Mesodermal cell (in vitro differentiated cells): ENCODE data around the gene EVA1C. TPM values are rescaled to one million over a fixed set of nuclear protein-coding genes. Genes with fewer than 3 reads are reported as not detected.
A peak's percentile ranks its signal among the peaks of the same experiment; 100 is the strongest.
"Not testable (repeated sequence)": the region's sequence is repeated elsewhere in the genome, so short reads cannot be mapped to it uniquely, and the experiment has no call there.

Experiments
- H3K27ac ChIP-seq: 2 replicates; pipeline ENCODE4 v1.7.0; 2013; ENCODE audit warnings: mild to moderate bottlenecking, low read depth, low read length, moderate library complexity; ENCODE audit not compliant: severe bottlenecking
- H3K36me3 ChIP-seq: 2 replicates; pipeline ENCODE4 v1.7.1; 2013; ENCODE audit warnings: mild to moderate bottlenecking, low read length, moderate library complexity; ENCODE audit not compliant: control insufficient read depth, insufficient read depth
- H3K4me1 ChIP-seq: one replicate; pipeline ENCODE4 v1.7.1; 2013; ENCODE audit warnings: mild to moderate bottlenecking, low read length; ENCODE audit not compliant: insufficient read depth, control insufficient read depth, poor library complexity, severe bottlenecking
- H3K4me3 ChIP-seq: 2 replicates; pipeline ENCODE4 v1.7.0; 2013; ENCODE audit warnings: low read length, control low read depth, mild to moderate bottlenecking; ENCODE audit not compliant: insufficient read depth, poor library complexity, severe bottlenecking; ENCODE audit errors: extremely low read depth
- H3K9me3 ChIP-seq: 2 replicates; pipeline ENCODE4 v1.7.1; 2013; ENCODE audit warnings: mild to moderate bottlenecking, low read length, moderate library complexity; ENCODE audit not compliant: control insufficient read depth
- WGBS, 2 experiments: methylation state at CpG; one replicate each; pipeline ENCODE4 v1.1.5; 2013; ENCODE audit warnings: missing lambda C conversion rate in 2 of 2; ENCODE audit not compliant: insufficient coverage in 2 of 2; 5-methylcytosine and 5-hydroxymethylcytosine counted together
- polyA plus RNA-seq, 2 experiments: library from polyadenylated mRNA; stranded (reverse); fragments of 50-300 nt; gene quantifications; one replicate each; pipeline ENCODE4 v1.2.3, GENCODE V29; 2013

EVA1C gene, protein sequence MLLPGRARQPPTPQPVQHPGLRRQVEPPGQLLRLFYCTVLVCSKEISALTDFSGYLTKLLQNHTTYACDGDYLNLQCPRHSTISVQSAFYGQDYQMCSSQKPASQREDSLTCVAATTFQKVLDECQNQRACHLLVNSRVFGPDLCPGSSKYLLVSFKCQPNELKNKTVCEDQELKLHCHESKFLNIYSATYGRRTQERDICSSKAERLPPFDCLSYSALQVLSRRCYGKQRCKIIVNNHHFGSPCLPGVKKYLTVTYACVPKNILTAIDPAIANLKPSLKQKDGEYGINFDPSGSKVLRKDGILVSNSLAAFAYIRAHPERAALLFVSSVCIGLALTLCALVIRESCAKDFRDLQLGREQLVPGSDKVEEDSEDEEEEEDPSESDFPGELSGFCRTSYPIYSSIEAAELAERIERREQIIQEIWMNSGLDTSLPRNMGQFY
- polyA plus RNA-seq (2013, experiment 1 of 2), result not detected
- 0.51 TPM for polyA plus RNA-seq (2013, experiment 2 of 2)

DNA sequence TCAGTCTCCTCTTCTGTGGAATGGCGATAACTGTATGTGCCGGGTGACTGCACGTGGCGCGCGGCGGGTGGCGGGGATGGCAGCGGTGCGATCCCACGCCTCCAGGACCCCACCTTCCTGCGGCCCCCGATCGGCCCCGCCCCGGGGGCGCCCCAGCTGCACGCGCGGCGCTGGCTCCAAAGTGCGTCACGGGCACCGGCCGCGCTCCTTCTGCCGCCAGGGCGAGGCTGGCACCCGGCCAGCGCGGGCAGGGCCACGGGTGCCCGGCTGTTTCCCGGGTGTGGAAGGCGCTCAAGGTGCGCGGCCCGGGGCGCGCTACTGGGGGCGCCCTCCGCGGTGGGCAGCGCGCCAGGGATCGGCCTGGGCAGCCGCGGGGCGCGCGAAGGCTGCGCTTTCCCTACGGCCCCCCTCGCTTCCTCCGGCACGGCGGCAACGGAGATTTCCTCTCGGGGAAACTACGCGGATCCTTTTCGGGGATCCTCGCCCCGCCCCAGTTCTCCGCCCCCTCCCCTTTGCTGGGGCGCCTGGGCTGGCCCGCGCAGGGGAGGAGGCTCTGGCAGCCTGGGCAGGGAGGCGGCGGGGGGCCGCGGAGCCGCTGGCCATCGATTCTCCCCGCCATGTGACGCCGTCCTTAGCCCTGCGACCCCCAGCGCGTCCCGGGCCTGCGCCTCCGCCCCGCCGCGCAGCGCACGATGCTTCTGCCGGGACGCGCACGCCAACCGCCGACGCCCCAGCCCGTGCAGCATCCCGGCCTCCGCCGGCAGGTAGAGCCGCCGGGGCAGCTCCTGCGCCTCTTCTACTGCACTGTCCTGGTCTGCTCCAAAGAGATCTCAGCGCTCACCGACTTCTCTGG is at the start of gene EVA1C:
EVA1C (plus strand) TSS at position 545 of the 853 bp plus-strand sequence; CDS start at position 693, 148 bp downstream.
- H3K27ac ChIP-seq, result no peak within 1 kb of the TSS
- peak within 1 kb of the TSS; percentile 38 for H3K4me3 ChIP-seq
- no peaks in the 10 kb centered on the region for H3K9me3 ChIP-seq
- WGBS, 2 experiments, result 1% methylated on average over 66 to 92 of the region's 104 CpGs
- peaks cover 7% of the 10 kb centered on the region for H3K4me1 ChIP-seq
- H3K36me3 ChIP-seq, result no peaks in the 10 kb centered on the region

- no peak overlapping the region for H3K27ac ChIP-seq
- peaks cover 3% of the 10 kb centered on the region for H3K4me1 ChIP-seq
- WGBS, 2 experiments, result 92 to 99% methylated on average over 6 to 7 of the region's 7 CpGs
- H3K4me3 ChIP-seq, result no peak overlapping the region
- peaks cover 86% of the 10 kb centered on the region for H3K36me3 ChIP-seq
- no peaks in the 10 kb centered on the region for H3K9me3 ChIP-seq
Observed at GRCh38 chr21:32364387-32364786, 48.1 kb upstream of the EVA1C start.

- WGBS, 2 experiments, result 82 to 100% methylated on average over 2 to 3 of the region's 4 CpGs
- Histone ChIP-seq H3K27ac (no peak overlapping the region), H3K36me3 (peaks cover 86% of the 10 kb centered on the region)
Observed at GRCh38 chr21:32364796-32365195, 47.7 kb upstream of the EVA1C start.

DNA sequence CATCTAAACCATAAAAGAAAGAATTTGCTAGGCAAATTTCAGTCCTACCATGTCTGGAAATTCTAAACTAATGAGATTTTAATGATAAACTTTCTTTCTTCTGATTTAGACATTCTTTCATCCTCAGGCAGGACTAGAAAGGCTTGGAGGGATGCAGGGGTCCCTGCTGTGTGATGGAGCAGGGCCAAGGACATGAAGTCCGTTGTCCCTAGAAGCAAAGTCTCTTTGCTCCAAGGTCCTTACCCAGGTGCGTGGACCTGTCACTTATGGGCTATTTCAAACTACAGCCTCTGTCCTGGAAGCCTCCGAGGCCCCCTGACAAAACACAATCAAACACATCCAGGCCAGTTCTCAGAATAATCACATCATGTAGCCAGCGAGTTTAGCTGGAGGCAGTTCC is 46.3 kb upstream of the EVA1C start:
- H3K9me3 ChIP-seq, result no peaks in the 10 kb centered on the region
- 88 to 94% methylated on average over 3 to 4 of the region's 4 CpGs for WGBS, 2 experiments
- H3K4me3 ChIP-seq, result no peak overlapping the region
- H3K27ac ChIP-seq, result no peak overlapping the region
- peaks cover 3% of the 10 kb centered on the region for H3K4me1 ChIP-seq
- peaks cover 85% of the 10 kb centered on the region for H3K36me3 ChIP-seq

More at GRCh38 chr21:32364796-32365195, 47.7 kb upstream of the EVA1C start:
- Histone ChIP-seq H3K9me3 (no peaks in the 10 kb centered on the region), H3K4me1 (peaks cover 3% of the 10 kb centered on the region), H3K4me3 (no peak overlapping the region)

DNA sequence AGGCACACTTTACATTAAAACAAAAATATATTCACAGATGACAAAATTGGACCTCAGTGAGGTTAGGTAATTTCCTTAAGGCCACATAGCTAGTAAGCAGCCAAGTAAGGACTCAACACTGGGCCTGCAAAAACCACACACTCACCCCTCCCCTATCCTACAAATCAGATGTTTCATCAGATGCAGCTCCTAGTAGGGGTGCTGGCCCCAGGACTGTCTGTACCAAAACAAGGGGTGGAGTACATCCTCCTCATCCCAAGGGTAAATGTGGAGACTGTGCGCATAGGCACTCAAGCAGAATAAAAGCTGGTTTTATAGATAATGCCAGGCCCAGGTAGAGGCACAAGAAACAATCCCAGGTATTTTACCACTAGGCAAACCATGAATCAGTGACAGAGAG is 45.3 kb upstream of the EVA1C start:
- H3K4me3 ChIP-seq, result no peak overlapping the region
- H3K4me1 ChIP-seq, result peaks cover 3% of the 10 kb centered on the region
- H3K27ac ChIP-seq, result no peak overlapping the region
- WGBS, 2 experiments, result no CpG with 5 or more reads among the region's 1 CpG
- H3K9me3 ChIP-seq, result no peaks in the 10 kb centered on the region
- H3K36me3 ChIP-seq, result peaks cover 84% of the 10 kb centered on the region

- Histone ChIP-seq H3K4me1 (peaks cover 3% of the 10 kb centered on the region), H3K36me3 (peaks cover 80% of the 10 kb centered on the region)
Observed at GRCh38 chr21:32368386-32368785, 44.1 kb upstream of the EVA1C start.

GRCh38 chr21:32368961-32369360 is 43.5 kb upstream of the EVA1C start:
- not testable (repeated sequence) for H3K4me1 ChIP-seq, H3K9me3 ChIP-seq, H3K4me3 ChIP-seq, H3K27ac ChIP-seq
- 100% methylated on average over 1 of the region's 1 CpG; no CpG with 5 or more reads in 1 of the 2 experiments for WGBS, 2 experiments
- peaks cover 78% of the 10 kb centered on the region for H3K36me3 ChIP-seq

More at GRCh38 chr21:32368386-32368785, 44.1 kb upstream of the EVA1C start:
- Histone ChIP-seq H3K4me3 (no peak overlapping the region), H3K27ac (no peak overlapping the region), H3K9me3 (no peaks in the 10 kb centered on the region)
- 96 to 97% methylated on average over 9 of the region's 9 CpGs for WGBS, 2 experiments

DNA sequence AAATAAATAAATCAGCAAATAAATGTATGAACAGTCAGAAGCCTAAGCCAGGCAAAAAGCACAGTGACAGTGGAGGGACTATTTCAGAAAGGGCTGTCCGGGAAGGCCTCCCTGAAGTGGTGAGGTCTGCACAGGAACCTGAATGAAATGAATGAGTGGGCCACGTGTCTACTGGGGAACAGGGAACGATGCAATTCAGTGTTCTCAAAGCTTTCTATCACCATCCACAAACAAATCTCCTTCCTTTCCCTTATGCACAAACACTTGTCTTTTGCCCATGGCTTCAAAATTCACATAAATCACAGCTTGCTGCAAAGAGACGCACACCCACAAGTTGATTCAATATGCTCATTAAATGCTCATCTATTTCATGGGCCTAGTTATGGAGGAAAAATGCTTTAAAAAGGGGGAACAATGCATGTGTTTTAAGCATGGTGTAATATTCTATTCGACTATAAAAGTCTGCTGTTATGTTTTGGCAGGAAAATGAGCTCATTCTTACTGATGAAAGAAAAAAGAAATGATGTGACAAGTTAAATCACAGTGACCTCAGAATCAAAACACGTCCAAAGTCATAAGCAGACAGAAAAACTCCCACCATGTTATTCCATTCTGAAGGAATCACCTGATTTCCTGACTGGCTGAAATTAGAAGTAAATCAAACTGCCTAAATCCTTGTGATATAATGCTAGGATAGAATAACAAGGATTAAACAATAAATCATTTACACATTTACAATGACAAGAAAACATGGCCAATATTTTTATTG is 41.3 kb upstream of the EVA1C start:
- peaks cover 77% of the 10 kb centered on the region for H3K36me3 ChIP-seq
- 85 to 97% methylated on average over 4 of the region's 6 CpGs for WGBS, 2 experiments
- H3K27ac ChIP-seq, result no peak overlapping the region
- H3K9me3 ChIP-seq, result no peaks in the 10 kb centered on the region
- no peak overlapping the region for H3K4me3 ChIP-seq
- no peaks in the 10 kb centered on the region for H3K4me1 ChIP-seq

DNA sequence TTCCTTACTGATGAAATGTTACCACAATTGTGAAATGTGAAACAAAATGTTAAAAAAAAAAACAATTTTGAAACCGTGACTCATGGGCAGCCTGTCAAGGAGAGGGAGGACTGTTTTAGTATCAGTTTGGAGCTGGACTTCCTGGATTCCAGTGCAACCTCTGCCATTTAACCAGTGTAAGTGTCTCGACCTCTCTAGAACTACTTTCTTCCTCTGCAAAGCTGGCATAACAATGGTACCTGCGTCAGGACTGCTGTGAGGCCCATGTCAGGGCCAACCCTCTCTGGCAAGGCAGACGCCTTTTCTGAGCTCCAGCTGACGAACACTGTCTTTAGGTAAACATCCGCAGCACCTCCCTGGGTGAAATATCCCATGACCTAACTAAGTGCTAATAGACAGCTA is 40.6 kb upstream of the EVA1C start:
- no peak overlapping the region for H3K27ac ChIP-seq
- no peaks in the 10 kb centered on the region for H3K4me1 ChIP-seq
- H3K36me3 ChIP-seq, result peaks cover 77% of the 10 kb centered on the region
- no peak overlapping the region for H3K4me3 ChIP-seq
- WGBS, 2 experiments, result 81 to 86% methylated on average over 5 to 6 of the region's 6 CpGs
- H3K9me3 ChIP-seq, result no peaks in the 10 kb centered on the region

GRCh38 chr21:32372755-32373154 is 39.8 kb upstream of the EVA1C start:
- H3K4me3 ChIP-seq, result no peak overlapping the region
- no peak overlapping the region for H3K27ac ChIP-seq
- H3K9me3 ChIP-seq, result no peaks in the 10 kb centered on the region
- 80 to 100% methylated on average over 1 of the region's 3 CpGs for WGBS, 2 experiments
- H3K4me1 ChIP-seq, result no peaks in the 10 kb centered on the region
- H3K36me3 ChIP-seq, result peaks cover 76% of the 10 kb centered on the region
